HEK293T (cell line): ENCODE data around the gene IL17C.

Experiments used
- FOXK2 ChIP-seq: fragments of 450-650 bp; IDR thresholded peaks from 2 replicates; pipeline ENCODE4 v1.6.1; 2016; ENCODE audit warnings: mild to moderate bottlenecking
- FOXM1 ChIP-seq: fragments of 450-650 bp; IDR thresholded peaks from 2 replicates; pipeline ENCODE4 v1.6.1; 2017; ENCODE audit warnings: mild to moderate bottlenecking, borderline replicate concordance
- ZNF384 ChIP-seq: fragments of 450-650 bp; IDR thresholded peaks from 2 replicates; pipeline ENCODE4 v1.6.1; 2016

DNA sequence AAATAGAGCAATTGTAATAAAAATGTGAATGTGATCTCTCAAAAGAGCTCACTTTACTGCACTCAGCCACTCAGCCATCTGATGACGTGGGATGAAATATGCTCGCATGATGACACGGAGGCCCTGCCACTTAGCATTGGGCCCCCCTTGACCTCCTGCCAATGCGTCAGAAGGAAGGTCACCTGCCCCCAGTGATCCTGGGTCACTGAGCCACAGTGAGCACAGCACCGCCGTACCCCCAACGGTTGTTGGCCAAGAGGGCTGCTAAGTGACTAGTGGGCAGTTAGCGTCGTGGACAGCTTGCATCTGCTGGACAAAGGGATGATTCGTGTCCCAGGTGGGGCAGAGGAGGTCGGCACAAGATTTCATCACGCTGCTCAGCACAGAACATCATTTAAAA lies 45.3 kb upstream of the IL17C start:
- TF ChIP-seq ZNF384 (no peak), FOXK2 (no peak), FOXM1 (no peak)
